ENCODE data around the gene MAML2.
"Not testable (repeated sequence)": the region's sequence is repeated elsewhere in the genome, so short reads cannot be mapped to it uniquely, and the experiment has no call there.

The MAML2 gene

DNA sequence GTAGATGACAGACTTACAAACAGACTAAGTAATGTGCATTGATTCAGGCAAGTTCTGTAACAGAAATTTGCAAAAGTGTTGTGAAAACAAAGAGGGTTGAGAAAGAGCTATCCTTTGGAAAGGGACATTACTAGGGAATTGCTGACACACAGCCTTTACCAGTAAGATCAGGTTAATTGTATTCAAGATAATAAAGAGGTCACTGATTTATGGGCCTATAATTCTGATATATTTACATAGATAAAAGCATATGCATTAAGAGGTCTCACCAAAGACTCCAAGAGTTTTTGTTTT lies 138.7 kb downstream of the MAML2 start:
- no peak for DNase-seq

- no peak for DNase-seq
These were observed 139.2 kb downstream of the MAML2 start for GRCh38 chr11:96203567-96204365.

GRCh38 chr11:96200243-96200642 lies 142.8 kb downstream of the MAML2 start:
- no peak for DNase-seq

DNA sequence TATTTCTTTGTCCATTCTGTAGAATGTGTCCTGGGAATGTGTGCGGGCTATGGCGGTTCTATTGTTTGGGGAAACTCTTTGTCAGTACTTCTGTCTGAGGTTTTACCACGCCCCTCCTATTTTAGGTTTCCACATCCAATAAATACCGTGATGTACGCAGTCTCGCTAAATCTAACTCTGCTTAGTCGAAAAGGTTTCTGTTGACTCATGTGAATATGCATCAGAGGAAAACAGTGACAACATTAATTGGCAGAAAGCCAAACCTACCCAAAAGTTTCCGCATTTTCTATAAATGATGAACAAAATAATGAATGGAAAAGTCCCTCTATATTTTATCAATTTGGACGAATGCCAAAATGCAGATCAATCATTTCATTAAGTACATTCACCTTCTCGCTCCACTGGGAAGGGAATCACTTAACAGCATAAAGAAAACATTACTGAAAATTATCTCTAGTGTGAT lies 143.4 kb downstream of the MAML2 start:
- DNase-seq: peak; percentile 8 to 74

- DNase-seq: no peak
These were observed 144.9 kb downstream of the MAML2 start for GRCh38 chr11:96197801-96198701.

DNA sequence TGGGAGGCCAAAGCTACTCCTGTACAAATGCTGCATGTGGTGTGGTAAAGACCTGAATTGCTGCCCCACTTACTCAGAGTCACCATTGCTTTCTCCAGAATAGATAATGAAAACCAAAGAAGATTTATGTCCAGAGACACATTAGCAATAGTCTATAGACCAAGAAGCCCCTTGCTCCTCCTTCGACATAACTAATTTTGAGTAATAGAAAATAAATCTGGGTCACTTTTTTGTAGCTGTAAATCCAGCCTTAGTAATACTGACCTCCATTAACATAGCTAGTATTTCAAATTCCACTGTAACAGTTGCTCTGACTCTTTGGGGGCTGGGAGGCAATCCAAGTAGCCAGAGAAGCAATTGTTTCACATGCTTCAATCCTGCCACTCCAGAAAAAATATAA lies 145.9 kb downstream of the MAML2 start:
- no peak for DNase-seq

DNA sequence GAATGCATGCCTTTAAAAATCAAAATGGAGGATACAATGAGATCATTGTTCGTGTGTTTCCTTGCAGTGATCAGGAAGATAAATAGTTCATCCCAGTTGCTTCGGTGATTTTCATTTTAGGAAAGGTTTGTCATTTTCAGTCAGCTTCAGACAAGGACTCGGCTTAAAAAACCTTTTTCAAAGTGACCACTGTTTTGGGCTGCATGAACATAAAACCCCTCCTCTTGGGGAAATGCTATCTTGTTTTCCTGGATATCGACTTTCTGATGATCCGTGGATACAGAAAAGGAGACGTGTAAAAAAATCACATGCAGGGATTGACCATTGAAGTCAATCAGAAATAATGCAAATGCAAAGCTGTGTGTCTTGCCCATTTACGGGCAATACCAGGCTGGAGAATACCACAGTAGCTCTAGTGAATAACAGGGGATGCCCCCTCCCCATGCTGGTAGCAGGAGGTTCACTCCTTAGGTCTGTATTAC lies 146.8 kb downstream of the MAML2 start:
- DNase-seq: no peak

GRCh38 chr11:96195671-96196070 lies 147.3 kb downstream of the MAML2 start:
- no peak for DNase-seq

GRCh38 chr11:96194581-96195374 lies 148.2 kb downstream of the MAML2 start:
- no peak for DNase-seq

GRCh38 chr11:96193745-96194443 lies 149.1 kb downstream of the MAML2 start:
- no peak for DNase-seq

DNA sequence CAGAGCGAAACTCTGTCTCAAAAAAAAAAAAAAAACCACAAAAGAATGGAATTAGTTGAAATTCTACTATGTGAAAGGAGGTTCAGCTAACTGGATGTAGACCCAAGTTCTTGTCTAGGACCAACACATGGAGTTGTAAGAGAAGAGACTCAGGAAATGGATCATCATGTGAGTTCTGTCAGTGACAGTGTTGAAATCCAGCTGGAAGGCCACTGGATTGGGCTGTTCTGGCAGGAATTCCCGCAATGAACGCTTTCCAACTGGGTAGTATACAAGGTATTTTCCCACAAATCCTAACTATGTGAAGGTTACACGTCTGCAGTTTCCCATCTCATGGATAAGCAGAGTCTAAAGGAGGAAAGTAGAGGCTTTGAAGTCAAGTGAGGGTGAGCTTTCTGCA lies 151.2 kb downstream of the MAML2 start:
- DNase-seq: no peak

GRCh38 chr11:96189351-96189750 lies 153.6 kb downstream of the MAML2 start:
- DNase-seq: no peak

GRCh38 chr11:96188243-96189006 lies 154.6 kb downstream of the MAML2 start:
- no peak for DNase-seq

GRCh38 chr11:96187822-96188221 lies 155.2 kb downstream of the MAML2 start:
- DNase-seq: no peak

DNA sequence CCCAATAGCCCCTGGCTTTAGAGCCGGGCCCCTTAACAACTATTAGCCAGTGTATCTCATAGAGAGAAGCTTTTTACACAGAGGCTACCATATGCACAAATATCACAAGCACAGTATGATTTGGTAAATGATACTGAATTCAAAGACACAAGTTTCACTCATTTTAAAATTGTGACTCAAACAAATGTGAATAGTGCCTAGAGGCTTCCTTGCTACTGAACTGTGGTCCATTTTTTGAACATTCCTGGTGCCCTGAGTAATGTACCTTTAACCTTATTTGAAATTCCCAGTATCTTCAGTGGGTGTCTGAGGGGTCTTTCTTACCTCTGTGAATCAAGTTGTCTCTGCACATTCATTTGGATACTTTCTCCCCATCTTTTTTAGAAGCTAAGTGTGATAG lies 156.2 kb downstream of the MAML2 start:
- no peak for DNase-seq

GRCh38 chr11:96185220-96185768 lies 157.7 kb downstream of the MAML2 start:
- DNase-seq: no peak

GRCh38 chr11:96180937-96181336 lies 162.1 kb downstream of the MAML2 start:
- DNase-seq: not testable (repeated sequence)

DNA sequence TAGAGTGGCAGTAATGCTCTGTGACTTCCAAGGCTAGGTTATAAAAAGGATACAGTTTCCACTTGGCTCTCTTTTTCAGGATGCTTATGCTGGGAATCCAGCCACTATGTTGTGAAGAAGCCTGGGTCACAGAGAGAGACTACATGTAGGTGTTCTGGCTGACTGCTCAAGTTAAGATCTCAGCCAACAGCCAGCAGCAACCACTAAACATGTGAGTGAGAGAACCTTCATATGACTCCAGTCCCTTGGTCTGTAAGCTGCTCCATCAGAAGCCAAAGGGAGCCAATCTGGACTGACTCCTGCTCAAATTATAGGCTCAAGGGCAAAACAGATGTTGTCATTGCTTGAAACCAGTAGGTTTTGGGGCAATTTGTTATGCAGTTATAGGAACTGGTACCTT lies 162.7 kb downstream of the MAML2 start:
- no peak for DNase-seq

GRCh38 chr11:96179905-96180304 lies 163.1 kb downstream of the MAML2 start:
- DNase-seq: no peak

DNA sequence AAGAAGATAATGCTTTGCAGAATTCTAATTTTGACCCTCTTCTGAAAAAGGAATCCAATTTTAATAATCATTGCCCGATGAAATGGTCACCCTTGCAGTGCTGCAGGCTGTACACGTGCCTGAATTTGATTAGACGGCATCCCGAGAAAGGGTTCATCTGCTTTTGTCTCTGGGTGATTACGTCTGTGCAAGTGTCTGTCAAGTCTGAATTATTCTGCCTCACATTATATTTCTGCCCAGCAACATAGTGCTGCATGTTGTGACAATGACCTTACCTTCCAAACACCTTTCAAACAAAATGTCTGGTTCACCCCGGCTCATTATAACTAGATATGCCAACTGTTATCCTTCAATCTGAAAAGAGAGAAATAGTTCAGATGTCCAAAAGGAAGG lies 164.1 kb downstream of the MAML2 start:
- no peak for DNase-seq

All from CD4-positive, alpha-beta T cell treated with Interleukin-1 beta for 1 hour (primary cell).